Measurements from ENCODE around the gene IFNL1.
"Not testable (repeated sequence)": the region's sequence is repeated elsewhere in the genome, so short reads cannot be mapped to it uniquely, and the experiment has no call there.

Gene IFNL1

GRCh38 chr19:39270036-39270871 lies 26.0 kb upstream of the IFNL1 start:
- DNase-seq (ENCODE audit: low read depth in 3 of 3) = no peak

DNA sequence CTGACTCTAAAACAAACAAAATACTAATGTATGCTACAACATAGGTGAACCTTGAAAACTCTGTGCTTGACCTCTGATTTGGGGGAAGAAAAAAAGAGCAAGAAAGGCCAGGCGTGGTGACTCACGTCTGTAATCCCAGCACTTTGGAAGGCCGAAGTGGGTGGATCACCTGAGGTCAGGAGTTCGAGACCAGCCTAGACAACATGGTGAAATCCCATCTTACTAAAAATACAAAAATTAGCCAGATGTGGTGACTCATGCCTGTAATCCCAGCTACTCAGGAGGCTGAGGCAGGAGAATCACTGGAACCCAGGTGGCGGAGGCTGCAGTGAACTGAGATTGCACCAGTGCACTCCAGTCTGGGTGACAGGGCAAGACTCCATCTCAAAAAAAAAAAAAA lies 22.3 kb upstream of the IFNL1 start:
- not testable (repeated sequence) for DNase-seq (ENCODE audit: low read depth in 3 of 3)

DNA sequence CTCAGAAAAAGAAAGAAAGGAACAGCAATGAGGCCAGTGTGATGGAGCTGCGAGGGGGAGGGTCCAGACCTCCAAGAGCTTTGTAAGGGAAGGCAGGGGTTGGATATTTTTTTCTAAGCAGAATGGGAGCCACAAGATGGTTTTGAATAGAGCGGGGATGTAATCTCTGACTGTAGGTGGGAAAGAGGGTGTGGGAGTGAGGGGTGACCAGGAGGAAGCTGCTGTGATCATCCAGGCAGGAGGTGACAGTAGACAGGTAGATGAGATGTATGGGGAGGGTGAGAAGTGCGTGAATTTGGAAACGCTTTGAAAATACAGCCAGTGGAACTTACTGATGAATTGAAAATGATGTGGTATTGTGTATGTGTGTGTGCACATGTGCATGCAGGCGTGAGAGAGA lies 20.6 kb upstream of the IFNL1 start:
- no peak for DNase-seq (ENCODE audit: low read depth in 3 of 3)

DNA sequence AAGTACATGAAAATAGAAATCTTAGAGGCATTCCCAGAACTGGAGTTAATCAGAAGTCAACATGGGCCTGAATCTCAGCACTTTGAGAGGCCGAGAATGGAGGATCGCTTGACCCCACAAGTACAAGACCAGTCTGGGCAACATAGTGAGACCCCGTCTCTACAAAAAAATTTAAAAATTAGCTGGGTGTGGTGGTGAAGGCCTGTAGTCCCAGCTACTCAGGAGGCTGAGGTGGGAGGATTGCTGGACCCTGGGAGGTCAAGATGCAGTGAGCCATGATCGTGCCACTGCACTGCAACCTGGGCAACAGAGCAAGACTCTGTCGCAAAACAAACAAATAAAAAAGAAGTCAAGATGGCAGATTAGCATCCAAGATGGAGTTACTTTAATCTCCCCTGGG lies 19.5 kb upstream of the IFNL1 start:
- DNase-seq (ENCODE audit: low read depth in 3 of 3) = no peak

- no peak for DNase-seq (ENCODE audit: low read depth in 3 of 3)
These were observed 18.6 kb upstream of the IFNL1 start for GRCh38 chr19:39277598-39277997.

DNA sequence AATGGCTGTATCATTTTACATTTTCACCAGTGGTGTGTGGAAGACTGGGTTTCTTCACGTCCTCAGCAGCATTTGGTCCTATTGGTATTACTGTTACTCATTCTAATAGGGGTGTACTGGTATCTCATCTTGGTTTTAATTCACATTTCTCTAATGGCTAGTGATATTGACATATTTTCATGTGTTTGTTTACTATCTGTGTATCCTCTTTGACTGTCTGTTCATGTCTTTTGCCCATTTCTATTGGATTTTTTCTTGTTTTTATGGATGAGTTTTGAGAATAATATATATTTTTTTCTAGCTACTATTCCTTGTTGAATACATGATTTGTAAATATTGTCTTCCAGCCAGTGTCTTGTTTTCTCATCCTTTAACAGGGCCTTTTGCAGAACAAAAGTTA lies 14.2 kb upstream of the IFNL1 start:
- no peak for DNase-seq (ENCODE audit: low read depth in 3 of 3)

DNA sequence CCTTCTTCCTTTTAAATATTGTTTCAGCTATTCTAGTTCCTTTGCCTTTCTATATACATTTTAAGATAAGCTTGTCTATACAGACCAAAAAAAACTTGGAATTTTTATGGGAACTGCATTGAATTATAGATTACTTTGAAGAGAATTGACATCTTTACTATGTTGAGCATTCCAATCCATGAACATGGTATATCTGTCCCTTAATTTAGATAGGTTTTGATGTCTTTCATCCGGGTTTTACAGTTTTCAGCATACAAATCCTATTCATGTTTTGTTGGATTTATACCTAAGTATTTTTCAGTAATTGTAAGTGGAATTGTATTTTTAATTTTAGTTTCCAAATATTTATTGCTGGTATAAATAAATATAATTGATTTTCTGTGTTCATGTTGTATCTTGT lies 12.2 kb upstream of the IFNL1 start:
- no peak for DNase-seq (ENCODE audit: low read depth in 3 of 3)

DNA sequence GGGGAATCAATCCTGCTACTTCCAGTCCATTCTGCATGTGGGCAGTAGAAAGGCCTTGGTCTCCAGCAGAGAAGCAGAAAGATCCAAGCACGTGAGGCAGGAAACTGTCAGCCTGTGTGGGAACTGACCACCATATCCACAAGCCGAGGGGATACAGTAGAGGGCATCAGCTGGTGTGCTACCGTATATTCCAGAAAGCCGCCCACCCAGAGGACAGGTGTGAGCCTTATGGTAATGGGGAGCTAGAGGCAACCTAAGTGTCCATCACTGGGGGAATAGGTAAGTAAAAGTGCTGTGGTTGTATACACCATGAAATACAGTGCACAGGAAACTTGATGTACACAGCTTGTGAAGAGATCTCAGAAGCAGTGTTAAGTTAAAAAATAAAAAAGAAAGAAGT lies 2.8 kb upstream of the IFNL1 start:
- no peak for DNase-seq (ENCODE audit: low read depth in 3 of 3)

DNA sequence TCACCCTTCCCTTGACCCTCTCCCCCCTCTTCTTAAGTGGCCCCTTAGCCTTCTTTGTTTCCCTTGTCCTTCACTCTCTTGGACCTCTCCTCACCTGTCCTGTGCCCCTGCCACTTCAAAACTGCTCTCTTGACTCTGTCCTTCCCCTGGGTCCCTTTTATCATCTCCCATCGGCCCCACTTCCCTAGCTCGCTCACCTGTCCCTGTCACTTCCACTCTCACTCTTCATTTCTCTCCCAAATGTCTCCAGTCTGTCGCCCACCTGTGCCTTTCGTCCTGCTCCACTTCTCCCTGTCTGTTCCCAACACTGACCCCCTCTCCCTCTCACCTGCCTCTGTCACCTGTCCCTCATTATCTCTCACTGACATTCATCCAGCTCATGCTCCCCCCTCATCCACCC lies 699 bp downstream of the IFNL1 start:
- no peak for DNase-seq (ENCODE audit: low read depth in 3 of 3)

DNA sequence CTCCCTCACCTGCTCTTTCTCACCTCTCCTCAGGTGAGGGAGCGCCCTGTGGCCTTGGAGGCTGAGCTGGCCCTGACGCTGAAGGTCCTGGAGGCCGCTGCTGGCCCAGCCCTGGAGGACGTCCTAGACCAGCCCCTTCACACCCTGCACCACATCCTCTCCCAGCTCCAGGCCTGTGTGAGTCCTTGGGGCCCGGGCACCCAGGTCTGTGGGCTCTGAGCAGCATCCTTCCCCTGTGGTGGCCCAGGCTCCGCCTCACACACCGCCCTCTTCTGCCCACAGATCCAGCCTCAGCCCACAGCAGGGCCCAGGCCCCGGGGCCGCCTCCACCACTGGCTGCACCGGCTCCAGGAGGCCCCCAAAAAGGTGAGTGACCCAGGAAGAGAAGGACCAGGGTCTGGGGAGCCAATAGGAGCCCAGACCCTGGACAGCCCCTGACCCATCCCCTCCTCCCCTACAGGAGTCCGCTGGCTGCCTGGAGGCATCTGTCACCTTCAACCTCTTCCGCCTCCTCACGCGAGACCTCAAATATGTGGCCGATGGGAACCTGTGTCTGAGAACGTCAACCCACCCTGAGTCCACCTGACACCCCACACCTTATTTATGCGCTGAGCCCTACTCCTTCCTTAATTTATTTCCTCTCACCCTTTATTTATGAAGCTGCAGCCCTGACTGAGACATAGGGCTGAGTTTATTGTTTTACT lies 1.9 kb downstream of the IFNL1 start:
- no peak for DNase-seq (ENCODE audit: low read depth in 3 of 3)

DNA sequence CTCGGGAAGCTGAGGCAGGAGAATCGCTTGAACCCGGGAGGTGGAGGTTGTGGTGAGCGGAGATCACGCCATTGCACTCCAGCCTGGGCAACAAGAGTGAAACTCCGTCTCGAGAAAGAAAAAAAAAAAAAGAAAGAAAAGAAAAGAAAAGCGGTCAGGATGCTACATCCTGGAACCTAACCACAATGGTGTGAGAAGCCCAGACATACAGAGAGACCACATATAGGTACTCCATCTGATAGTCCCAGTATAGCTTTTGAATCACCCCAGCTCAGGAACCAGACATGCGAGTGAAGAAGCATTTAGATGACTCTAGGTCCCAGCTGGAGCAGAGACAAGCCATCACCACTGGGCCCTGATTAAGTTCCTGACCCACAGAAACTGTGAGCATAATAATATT lies 3.2 kb downstream of the IFNL1 start:
- no peak for DNase-seq (ENCODE audit: low read depth in 3 of 3)

DNA sequence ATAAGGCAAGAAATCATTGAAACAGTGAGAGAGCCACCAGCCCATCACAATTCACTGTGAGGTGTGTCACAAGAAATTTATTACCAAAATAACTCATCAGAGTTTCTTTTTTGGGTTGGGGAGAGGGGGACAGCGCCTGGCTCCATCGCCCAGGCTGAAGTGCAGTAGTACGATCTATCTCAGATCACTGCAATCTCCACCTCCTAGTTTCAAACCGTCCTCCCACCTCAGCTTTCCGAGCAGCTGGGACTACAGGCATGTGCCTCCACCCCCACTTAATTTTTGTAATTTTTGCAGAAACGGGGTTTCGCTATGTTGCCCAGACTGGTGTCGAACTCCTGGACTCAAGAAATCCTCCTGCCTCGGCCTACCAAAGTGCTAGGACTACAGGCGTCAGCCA lies 3.6 kb downstream of the IFNL1 start:
- no peak for DNase-seq (ENCODE audit: low read depth in 3 of 3)

DNA sequence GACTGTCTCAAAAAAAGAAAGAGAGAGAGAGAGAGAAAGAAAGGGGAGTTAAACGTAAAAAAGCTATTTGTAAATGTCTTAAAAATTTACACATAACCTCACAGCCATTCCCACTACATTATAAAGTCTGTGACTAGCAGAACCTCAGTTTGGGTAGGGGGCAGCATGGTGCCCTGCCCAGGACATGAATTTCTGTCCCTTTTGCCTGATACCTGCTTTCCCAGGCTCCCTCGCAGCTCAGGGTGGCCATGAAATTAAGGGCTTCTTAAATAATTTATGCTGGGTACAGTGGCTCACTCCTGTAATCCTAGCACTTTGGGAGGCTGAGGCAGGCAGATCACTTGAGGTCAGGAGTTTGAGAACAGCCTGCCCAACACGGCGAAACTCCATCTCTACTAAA lies 4.8 kb downstream of the IFNL1 start:
- DNase-seq (ENCODE audit: low read depth in 3 of 3) = no peak

DNA sequence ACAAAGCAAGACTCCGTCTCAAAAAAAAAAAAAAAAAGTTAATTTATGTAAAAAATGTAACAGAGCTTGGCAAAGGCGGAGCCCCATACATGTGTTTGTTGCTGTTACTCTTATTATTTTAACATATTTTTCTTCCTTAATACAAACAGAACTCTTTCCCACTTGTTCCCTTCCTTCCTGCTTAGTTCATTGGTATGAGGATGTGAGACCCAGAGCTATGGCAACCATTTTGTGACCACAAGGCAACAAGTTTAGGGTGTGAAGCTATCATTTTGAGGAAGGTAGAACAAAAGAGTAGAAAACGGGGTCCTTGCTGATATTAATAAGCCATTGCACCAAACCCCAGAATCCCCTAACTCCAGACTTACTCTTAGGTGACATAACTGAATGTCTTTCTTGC lies 5.4 kb downstream of the IFNL1 start:
- DNase-seq (ENCODE audit: low read depth in 3 of 3) = no peak

- no peak for DNase-seq (ENCODE audit: low read depth in 3 of 3)
These were observed 7.4 kb downstream of the IFNL1 start for GRCh38 chr19:39303373-39304184.

DNA sequence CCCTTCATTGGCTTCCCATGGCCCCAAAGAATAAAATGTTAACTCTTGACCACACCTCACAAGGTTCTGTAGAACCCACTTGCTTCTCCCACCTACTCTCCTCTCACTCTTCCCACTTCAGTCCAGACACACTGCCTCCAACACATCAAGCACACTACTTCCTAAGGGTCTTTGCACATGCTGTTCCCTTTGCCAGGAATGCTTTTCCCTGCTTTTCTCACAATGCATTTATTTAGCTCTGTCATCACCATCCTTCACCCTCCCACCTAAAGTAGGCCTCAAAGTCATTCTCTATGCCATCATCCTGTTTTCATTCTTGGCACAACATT lies 7.9 kb downstream of the IFNL1 start:
- no peak for DNase-seq (ENCODE audit: low read depth in 3 of 3)

DNA sequence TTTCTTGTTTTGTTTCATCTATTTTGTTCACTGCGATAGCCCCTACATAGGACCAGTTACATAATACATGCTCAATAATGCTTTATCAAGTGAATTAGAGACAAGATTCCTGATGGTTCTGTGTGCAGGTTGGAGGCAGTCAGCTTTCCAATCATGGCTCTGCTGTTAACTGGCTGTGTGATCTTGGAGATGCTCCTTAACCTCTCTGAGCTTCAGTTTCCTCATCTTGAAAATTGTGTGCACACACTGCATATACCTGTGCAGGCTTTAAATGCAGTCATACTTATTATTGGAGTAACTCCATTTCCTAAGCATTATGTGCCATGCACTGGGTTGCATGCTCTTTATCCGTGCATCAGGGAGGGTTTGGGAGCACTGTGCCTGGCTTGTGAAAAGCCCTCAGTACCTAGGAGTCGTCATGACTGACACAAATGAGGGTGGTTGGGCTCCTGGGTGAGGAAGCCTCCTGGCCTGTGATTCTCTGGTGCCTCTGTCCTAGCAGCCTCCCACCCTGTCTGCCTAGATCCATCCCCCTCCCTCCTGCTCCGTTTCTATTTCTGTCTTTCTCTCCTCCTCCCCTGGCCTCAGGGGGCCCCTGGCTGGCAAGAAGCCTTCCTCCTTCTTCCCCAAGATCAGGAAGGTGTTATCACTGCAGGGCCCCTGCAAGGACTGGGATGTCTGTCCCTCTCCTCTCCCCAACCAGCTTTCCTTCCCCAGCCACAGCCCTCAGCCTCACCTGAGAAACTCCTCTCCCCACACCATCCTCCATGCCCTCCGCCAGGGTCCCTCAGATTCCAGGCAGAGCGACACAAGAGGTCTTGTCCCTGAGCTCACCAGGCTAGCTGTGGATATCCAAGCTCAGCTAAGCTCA lies 8.7 kb downstream of the IFNL1 start:
- no peak for DNase-seq (ENCODE audit: low read depth in 3 of 3)

GRCh38 chr19:39306075-39306474 lies 9.9 kb downstream of the IFNL1 start:
- DNase-seq (ENCODE audit: low read depth in 3 of 3) = no peak

- no peak for DNase-seq (ENCODE audit: low read depth in 3 of 3)
These were observed 11.0 kb downstream of the IFNL1 start for GRCh38 chr19:39307046-39307821.

- DNase-seq (ENCODE audit: low read depth in 3 of 3) = no peak
These were observed 11.8 kb downstream of the IFNL1 start for GRCh38 chr19:39307822-39308530.
